IPS DF 4.7 (cell line): ENCODE data around the gene AQP11.
"Not testable (repeated sequence)": the region's sequence is repeated elsewhere in the genome, so short reads cannot be mapped to it uniquely, and the experiment has no call there.

ENCODE experiments used
- DNase-seq: peaks from one replicate; pipeline ENCODE4 v3.0.0-alpha.2; 2013; ENCODE audit warnings: low spot score; ENCODE audit errors: extremely low read depth

The AQP11 gene

GRCh38 chr11:77589521-77590193 lies at the start of gene AQP11:
AQP11 (plus strand) TSS chr11:77589953; CDS start chr11:77589993, 40 bp downstream.
- no peak for DNase-seq

- DNase-seq, result no peak
Observed at GRCh38 chr11:77542296-77542695, 47.5 kb upstream of the AQP11 start.

GRCh38 chr11:77547047-77547836 lies 42.5 kb upstream of the AQP11 start:
- no peak for DNase-seq

GRCh38 chr11:77547863-77548551 lies 41.7 kb upstream of the AQP11 start:
- no peak for DNase-seq

GRCh38 chr11:77548552-77549445 lies 41.0 kb upstream of the AQP11 start:
- no peak for DNase-seq

- DNase-seq, result not testable (repeated sequence)
Observed at GRCh38 chr11:77551426-77551825, 38.3 kb upstream of the AQP11 start.

- no peak for DNase-seq
Observed at GRCh38 chr11:77557553-77557952, 32.2 kb upstream of the AQP11 start.

GRCh38 chr11:77558380-77558779 lies 31.4 kb upstream of the AQP11 start:
- no peak for DNase-seq

- DNase-seq, result no peak
Observed at GRCh38 chr11:77559686-77560401, 29.9 kb upstream of the AQP11 start.

- DNase-seq, result no peak
Observed at GRCh38 chr11:77560605-77561004, 29.1 kb upstream of the AQP11 start.

GRCh38 chr11:77561257-77561656 lies 28.5 kb upstream of the AQP11 start:
- DNase-seq, result no peak

GRCh38 chr11:77568306-77568705 lies 21.4 kb upstream of the AQP11 start:
- DNase-seq, result no peak

GRCh38 chr11:77568916-77569675 lies 20.7 kb upstream of the AQP11 start:
- DNase-seq, result no peak

- no peak for DNase-seq
Observed at GRCh38 chr11:77569676-77570070, 20.1 kb upstream of the AQP11 start.

GRCh38 chr11:77570896-77571295 lies 18.9 kb upstream of the AQP11 start:
- DNase-seq, result not testable (repeated sequence)

- DNase-seq, result not testable (repeated sequence)
Observed at GRCh38 chr11:77575428-77575827, 14.3 kb upstream of the AQP11 start.

GRCh38 chr11:77580712-77581337 lies 8.9 kb upstream of the AQP11 start:
- no peak for DNase-seq

GRCh38 chr11:77589181-77589520 lies 602 bp upstream of the AQP11 start:
- DNase-seq, result no peak

GRCh38 chr11:77590194-77590782 lies 535 bp downstream of the AQP11 start:
- DNase-seq, result no peak
